IMR-90 (cell line): ENCODE data around the gene MYO10. TPM values are rescaled to one million over a fixed set of nuclear protein-coding genes. Genes with fewer than 3 reads are reported as not detected.

Experiments used
- ATAC-seq: fragments of 200-7000 bp; cut with Tn5 transposase; 2 replicates; pipeline ENCODE4 v1.9.1; 2020; ENCODE audit warnings: low read depth, mild to moderate bottlenecking, moderate library complexity
- BruUV-seq: library from RNA; stranded (reverse); fragments of 400-500 nt; replicated peaks from 2 replicates; lab custom pipeline; 2021; lab: Mats Ljungman, UMichigan
- CTCF ChIA-PET: fragments of 300-600 bp; formaldehyde crosslinking; extraction: SDS; loops from one replicate; lab custom pipeline; 2021; ENCODE audit warnings: antibody characterized with exemption; lab: Yijun Ruan, JAX
- POLR2A ChIA-PET: fragments of 300-600 bp; sonication (Branson Sonifier 250); formaldehyde crosslinking; loops from one replicate; lab custom pipeline; 2022; ENCODE audit warnings: antibody characterized with exemption; ENCODE audit not compliant: unreplicated experiment; lab: Charles Lee
- DNase-seq: peaks from one replicate; pipeline ENCODE4 v3.0.0; 2013
- H2AFZ ChIP-seq: replicated peaks from 2 replicates; pipeline ENCODE3; 2013; ENCODE audit warnings: low read length, mild to moderate bottlenecking; ENCODE audit not compliant: poor library complexity
- H2AK5ac ChIP-seq: 2 replicates; pipeline ENCODE4 v1.6.1; 2013; ENCODE audit warnings: low read depth, low read length, inconsistent platforms
- H2AK9ac ChIP-seq: replicated peaks from 2 replicates; pipeline ENCODE3; 2013; ENCODE audit warnings: mild to moderate bottlenecking, low read depth, low read length, moderate library complexity; ENCODE audit not compliant: poor library complexity
- H2BK120ac ChIP-seq: 2 replicates; pipeline ENCODE4 v1.6.1; 2013; ENCODE audit warnings: low read depth, low read length, inconsistent platforms
- H2BK15ac ChIP-seq: 3 replicates; pipeline ENCODE4 v1.6.1; 2013; ENCODE audit warnings: low read depth, low read length, inconsistent platforms
- H2BK20ac ChIP-seq: 2 replicates; pipeline ENCODE4 v1.6.1; 2013; ENCODE audit warnings: low read depth, mild to moderate bottlenecking, inconsistent platforms, low read length, moderate library complexity
- H2BK5ac ChIP-seq: 2 replicates; pipeline ENCODE4 v1.6.1; 2013; ENCODE audit warnings: mild to moderate bottlenecking, low read depth, low read length, inconsistent platforms; ENCODE audit not compliant: poor library complexity, severe bottlenecking
- H3K14ac ChIP-seq: replicated peaks from 2 replicates; pipeline ENCODE4 v1.6.1; 2013; ENCODE audit warnings: low read depth, low read length, inconsistent platforms
- H3K18ac ChIP-seq: 2 replicates; pipeline ENCODE4 v1.6.1; 2013; ENCODE audit warnings: low read depth, low read length, control low read depth
- H3K23ac ChIP-seq: 2 replicates; pipeline ENCODE4 v1.6.1; 2013; ENCODE audit warnings: low read depth, low read length, inconsistent platforms
- H3K27ac ChIP-seq: 2 replicates; pipeline ENCODE4 v1.5.1; 2013; ENCODE audit warnings: mild to moderate bottlenecking, control low read depth, low read length; ENCODE audit not compliant: insufficient read depth
- H3K27me3 ChIP-seq: 2 replicates; pipeline ENCODE4 v1.6.1; 2013; ENCODE audit warnings: low read length; ENCODE audit not compliant: control insufficient read depth, insufficient read depth
- H3K36me3 ChIP-seq: 2 replicates; pipeline ENCODE4 v1.6.1; 2013; ENCODE audit warnings: low read length, mixed read lengths; ENCODE audit not compliant: control insufficient read depth, insufficient read depth
- H3K4ac ChIP-seq: 2 replicates; pipeline ENCODE4 v1.6.1; 2013; ENCODE audit warnings: low read depth, low read length, inconsistent platforms
- H3K4me1 ChIP-seq: 2 replicates; pipeline ENCODE4 v1.6.1; 2013; ENCODE audit warnings: low read length, mixed read lengths; ENCODE audit not compliant: control insufficient read depth, insufficient read depth
- H3K4me2 ChIP-seq: 2 replicates; pipeline ENCODE4 v1.6.1; 2013; ENCODE audit warnings: low read depth, mild to moderate bottlenecking, control low read depth, low read length, moderate library complexity
- H3K4me3 ChIP-seq: 2 replicates; pipeline ENCODE4 v1.5.1; 2013; ENCODE audit warnings: low read depth, mild to moderate bottlenecking, control low read depth, low read length, moderate library complexity; ENCODE audit not compliant: insufficient read depth
- H3K56ac ChIP-seq: 2 replicates; pipeline ENCODE4 v1.6.1; 2013; ENCODE audit warnings: low read length, inconsistent platforms; ENCODE audit not compliant: insufficient read depth; ENCODE audit errors: extremely low read depth
- H3K79me1 ChIP-seq, 2 experiments: 2 replicates each; pipeline ENCODE4 v1.6.1; 2013; ENCODE audit warnings: low read length in 2 of 2, inconsistent platforms in 1 of 2, low read depth in 1 of 2
- H3K9ac ChIP-seq: 2 replicates; pipeline ENCODE4 v1.6.1; 2013; ENCODE audit warnings: low read depth, low read length, control low read depth
- H3K9me1 ChIP-seq: 2 replicates; pipeline ENCODE4 v1.6.1; 2013; ENCODE audit warnings: low read length, inconsistent platforms; ENCODE audit not compliant: insufficient read depth
- H3K9me3 ChIP-seq: 2 replicates; pipeline ENCODE4 v1.6.1; 2013; ENCODE audit warnings: low read length; ENCODE audit not compliant: control insufficient read depth, insufficient read depth
- H4K20me1 ChIP-seq: 2 replicates; pipeline ENCODE4 v1.6.1; 2013; ENCODE audit warnings: low read length, inconsistent platforms; ENCODE audit not compliant: insufficient read depth
- H4K5ac ChIP-seq: 2 replicates; pipeline ENCODE4 v1.6.1; 2013; ENCODE audit warnings: mild to moderate bottlenecking, low read depth, low read length, control low read depth
- H4K8ac ChIP-seq, 2 experiments: 2 replicates each; pipeline ENCODE4 v1.6.1; 2013; ENCODE audit warnings: low read depth in 2 of 2, low read length in 2 of 2, control low read depth in 1 of 2, inconsistent platforms in 1 of 2
- H4K91ac ChIP-seq: 2 replicates; pipeline ENCODE4 v1.6.1; 2013; ENCODE audit warnings: low read depth, low read length, inconsistent platforms; ENCODE audit not compliant: insufficient read depth
- FOS ChIP-seq: fragments of 150-350 bp; IDR thresholded peaks from 2 replicates; pipeline ENCODE4 v1.6.1; 2016; ENCODE audit warnings: low read depth, low read length
- RCOR1 ChIP-seq: IDR thresholded peaks from 2 replicates; pipeline ENCODE4 v1.6.1; 2012; ENCODE audit warnings: mild to moderate bottlenecking, low read length, improper control_type of control experiment; ENCODE audit not compliant: insufficient replicate concordance
- USF2 ChIP-seq: fragments of 150-350 bp; IDR thresholded peaks from 2 replicates; pipeline ENCODE4 v1.6.1; 2017; ENCODE audit warnings: mild to moderate bottlenecking, antibody characterized with exemption, low read length, low read depth
- WGBS, 2 experiments: methylation state at CpG; one replicate each; pipeline versions ENCODE4 v1.1.5 to v1.1.7; 2013; ENCODE audit warnings: missing lambda C conversion rate in 2 of 2; ENCODE audit not compliant: insufficient read length in 1 of 2; ENCODE audit errors: extremely low coverage in 2 of 2; 5-methylcytosine and 5-hydroxymethylcytosine counted together
- dilution Hi-C: fragments of 300-500 bp; cut with HindIII; formaldehyde crosslinking; loops from one replicate; pipeline ENCODE4 v1.14.3; 2018; ENCODE audit warnings: low sequenced_read_pairs; ENCODE audit not compliant: unreplicated experiment
- in situ Hi-C: fragments of 300-500 bp; cut with MboI; formaldehyde crosslinking; loops from 3 replicates; pipeline ENCODE4 v1.14.3; 2019; ENCODE audit warnings: low sequenced_read_pairs, inconsistent platforms, mixed read lengths
- intact Hi-C: fragments of 100-400 bp; cut with micrococcal nuclease; formaldehyde crosslinking; loops from 2 replicates; pipeline ENCODE4 v1.10.0; 2022
- polyA plus RNA-seq, 3 experiments: library from polyadenylated mRNA; depleted of rRNA; stranded (reverse); fragments of >200 nt; gene quantifications; 2 replicates each; pipeline ENCODE4 v1.2.3, GENCODE V29; 2012; ENCODE audit warnings: low replicate concordance in 1 of 3
- total RNA-seq: library from RNA; depleted of rRNA; stranded (reverse); fragments of >200 nt; gene quantifications from 2 replicates; pipeline ENCODE4 v1.2.3, GENCODE V29; 2012

Gene MYO10
- total and polyA plus RNA-seq, 2 of the 4 experiments (the other 2 are of a cell fraction) = 39.9 to 115 TPM

GRCh38 chr5:16725575-16725974 is 210.5 kb downstream of the MYO10 start:
- H3K79me1 ChIP-seq = peaks cover 30 to 75% of the 10 kb centered on the region in 2 experiments
- peaks cover 35% of the 10 kb centered on the region for H4K20me1 ChIP-seq
- H2AK9ac ChIP-seq = no peak overlapping the region
- H3K9me3 ChIP-seq = no peaks in the 10 kb centered on the region
- peaks cover 7% of the 10 kb centered on the region for H3K4me1 ChIP-seq
- DNase-seq (no peak), ATAC-seq (no peak)
- intact Hi-C loops = no loop called here
- BruUV-seq = no TSS peak
- no peak overlapping the region for H2BK20ac ChIP-seq
- CTCF ChIA-PET = interaction anchor here (0.6 to 0.7 kb wide), 3 partner anchors 11 to 125 kb away, joined by 4 to 6 read pairs (median 5); no protein-coding TSS in a partner anchor
- no peak overlapping the region for H3K56ac ChIP-seq
- no peak overlapping the region for H3K4ac ChIP-seq
- no peak overlapping the region for H2BK5ac ChIP-seq
- H3K23ac ChIP-seq = no peak overlapping the region
- in situ Hi-C loops = no loop called here
- no peak overlapping the region for H4K8ac ChIP-seq
- no peak overlapping the region for H3K4me2 ChIP-seq
- no peak overlapping the region for H4K5ac ChIP-seq
- H3K14ac ChIP-seq = no peak overlapping the region
- H3K27ac ChIP-seq = no peak overlapping the region
- no peak overlapping the region for H3K9ac ChIP-seq
- no peak overlapping the region for H2BK15ac ChIP-seq
- peaks cover 30% of the 10 kb centered on the region for H3K36me3 ChIP-seq
- dilution Hi-C loops = no loop called here
- H3K4me3 ChIP-seq = no peak overlapping the region
- H3K27me3 ChIP-seq = no peaks in the 10 kb centered on the region
- POLR2A ChIA-PET = no interaction called here
- no peak overlapping the region for H2BK120ac ChIP-seq
- H2AFZ ChIP-seq = no peak overlapping the region
- H3K18ac ChIP-seq = no peak overlapping the region
- WGBS, 2 experiments = no CpG with 5 or more reads among the region's 7 CpGs
- no peak overlapping the region for H2AK5ac ChIP-seq
- no peak overlapping the region for H4K91ac ChIP-seq
- TF ChIP-seq RCOR1 = no peak
- TF ChIP-seq USF2 = no peak
- TF ChIP-seq FOS = no peak
- peaks cover 26% of the 10 kb centered on the region for H3K9me1 ChIP-seq
